HG02981 (cell line): ENCODE measurements around the gene ARID3B.
A peak's percentile ranks its signal among the peaks of the same experiment; 100 is the strongest.

Experiments used
- ATAC-seq: cut with Tn5 transposase; IDR thresholded peaks from one replicate; pipeline ENCODE4 v1.9.1; 2021; ENCODE audit warnings: mild to moderate bottlenecking, moderate library complexity; ENCODE audit not compliant: unreplicated experiment

Gene ARID3B

DNA sequence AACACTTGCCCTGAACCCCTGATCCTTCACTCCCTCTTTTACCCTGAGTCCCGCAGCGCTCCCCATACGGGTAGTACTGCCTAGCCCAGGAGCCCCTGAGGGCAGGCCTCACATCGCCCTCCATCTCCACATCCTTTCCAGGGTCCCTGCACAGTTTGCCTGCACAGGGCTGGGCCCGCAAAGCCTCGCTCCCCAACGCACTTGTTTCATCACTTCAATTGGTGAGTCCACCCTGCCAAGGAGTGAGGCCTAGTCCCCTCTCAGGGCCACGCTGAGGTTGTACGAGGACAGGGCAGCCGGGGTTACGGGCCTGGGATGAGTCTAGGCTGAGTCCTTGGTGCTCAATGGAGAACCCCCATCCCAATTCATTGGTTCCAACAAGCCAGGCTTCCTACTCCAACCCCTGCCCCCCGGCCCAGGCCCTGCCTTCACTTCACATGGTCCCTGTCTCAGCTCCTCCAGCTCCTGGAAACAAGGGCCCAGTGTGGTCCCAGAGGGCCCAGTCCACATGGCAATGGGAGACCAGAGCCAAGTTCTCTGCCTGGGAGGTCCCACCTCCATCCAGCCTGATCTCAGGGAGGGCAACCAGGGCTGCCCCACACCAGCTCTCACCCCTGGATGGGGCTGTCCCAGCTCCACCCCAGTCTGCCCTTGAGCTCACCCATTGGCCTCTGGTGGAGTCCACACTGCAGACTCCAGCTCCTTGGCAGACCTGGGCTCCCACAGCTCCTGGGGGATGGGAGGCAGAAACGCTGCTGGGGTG lies 62.2 kb downstream of the ARID3B start:
- no peak for ATAC-seq

DNA sequence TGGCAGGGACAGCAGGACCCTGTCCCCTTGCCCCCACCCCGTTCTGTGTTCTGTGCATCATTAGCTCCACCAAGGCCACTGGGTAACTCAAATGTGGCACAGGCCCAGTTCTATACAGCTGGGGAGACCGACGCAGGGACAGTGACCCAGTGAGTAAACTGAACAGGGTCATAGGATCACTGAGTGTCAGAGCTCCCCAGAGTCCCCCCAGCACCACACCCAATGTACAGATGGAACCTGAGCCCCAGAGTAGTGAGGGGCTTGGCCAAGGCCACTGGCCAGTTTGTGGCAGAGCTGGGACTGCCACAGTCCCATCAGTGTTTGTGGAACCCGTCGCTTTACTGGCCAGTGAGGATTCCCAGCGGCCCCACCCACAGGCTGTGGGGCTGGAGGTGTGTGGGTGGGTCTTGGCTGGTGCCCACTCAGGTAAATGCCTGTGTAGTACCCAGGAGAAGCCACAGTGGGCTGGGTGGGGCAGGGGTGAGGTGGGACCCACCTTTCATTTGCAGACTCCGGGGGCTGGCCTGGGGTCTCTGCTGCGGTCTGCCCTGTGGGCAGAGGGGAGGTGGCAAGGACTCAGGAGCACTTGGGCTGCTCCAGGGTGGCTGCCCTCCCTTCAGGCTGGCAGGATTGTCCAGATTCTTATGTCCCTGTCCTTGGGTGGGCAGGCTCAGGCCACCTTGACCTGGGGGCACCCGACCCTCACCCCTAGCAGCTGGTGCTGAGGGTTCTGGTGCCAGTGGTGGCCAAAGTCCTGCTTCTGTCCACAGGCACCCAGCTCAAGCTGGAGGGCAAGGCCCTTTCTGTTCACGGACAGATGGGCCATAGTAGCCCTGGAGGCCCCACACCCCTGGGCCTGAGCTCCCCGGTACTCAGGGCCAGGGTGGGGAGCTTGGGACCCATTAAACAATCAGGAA lies 63.0 kb downstream of the ARID3B start:
- ATAC-seq: no peak

DNA sequence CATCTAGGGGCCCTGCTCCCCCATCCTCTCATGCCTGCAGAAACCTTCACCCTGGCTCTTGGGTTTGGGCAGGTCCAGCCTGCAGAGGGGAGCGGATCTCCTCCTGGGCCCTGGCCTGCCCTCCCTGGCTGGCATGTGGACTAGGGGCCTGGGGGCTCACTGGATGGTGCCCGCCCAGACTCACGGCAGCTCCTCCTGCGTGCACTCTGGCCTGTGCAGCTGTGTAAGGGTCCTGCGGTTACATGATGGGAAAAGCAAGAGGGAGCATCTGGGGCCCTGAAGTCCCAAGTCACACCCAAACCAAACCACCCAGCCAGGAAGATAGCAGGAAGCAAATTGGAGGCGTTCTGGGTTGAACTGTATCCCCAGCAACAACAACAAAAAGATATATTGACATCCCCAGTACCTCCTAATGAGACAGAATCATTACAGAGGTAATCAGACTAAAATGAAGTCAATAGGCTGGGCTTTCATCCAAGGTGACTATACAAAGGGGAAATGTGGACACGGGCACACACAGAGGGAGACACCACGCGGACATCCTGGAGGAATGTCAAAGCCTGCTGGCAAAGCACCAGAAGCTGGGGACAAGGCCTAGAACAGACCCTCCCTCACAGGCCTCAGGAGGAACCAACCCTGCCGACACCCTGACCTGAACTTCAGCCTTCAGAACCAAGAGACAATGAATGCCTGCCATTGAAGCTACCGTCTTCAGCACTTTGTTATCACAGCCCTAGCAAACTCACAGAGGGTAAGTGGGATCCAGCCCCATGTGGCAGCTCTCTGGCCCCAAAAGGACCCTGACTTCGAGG lies 64.2 kb downstream of the ARID3B start:
- ATAC-seq: no peak

DNA sequence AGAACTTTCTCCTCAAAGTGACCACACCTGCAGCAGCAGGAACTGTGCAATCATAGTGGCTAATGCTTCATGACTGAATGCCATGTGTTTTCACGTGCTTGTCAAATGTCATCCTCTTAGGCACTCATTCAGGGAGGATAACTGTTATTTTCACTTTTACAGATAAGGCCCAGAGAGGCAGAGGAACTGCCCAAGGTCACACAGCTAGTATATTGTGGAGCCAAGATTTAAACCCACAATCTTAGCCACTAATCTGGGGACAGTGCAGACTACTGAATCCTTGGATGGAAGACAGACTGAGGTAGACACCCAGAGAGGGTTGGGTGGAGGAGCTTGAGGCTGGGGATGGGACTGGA lies 64.8 kb downstream of the ARID3B start:
- no peak for ATAC-seq

DNA sequence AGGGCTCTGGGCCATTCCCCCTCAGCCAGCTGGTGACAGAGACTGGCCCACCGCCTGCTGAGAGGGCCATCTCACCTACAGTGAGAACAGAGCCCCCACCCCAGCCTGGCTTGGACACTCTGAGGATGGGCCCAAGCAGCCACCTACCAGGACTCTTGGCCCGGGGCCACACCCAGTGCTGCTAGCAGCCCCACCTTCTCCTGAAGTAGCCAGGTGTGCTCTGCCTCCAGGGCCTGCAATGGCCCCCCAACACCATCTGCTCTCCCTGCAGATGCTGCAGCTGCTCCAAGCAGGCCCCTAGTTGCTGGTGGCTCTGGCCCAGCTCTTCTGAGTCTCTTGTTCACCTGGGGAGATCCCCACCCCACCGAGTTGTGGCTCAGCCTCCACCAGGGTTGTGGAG lies 67.8 kb downstream of the ARID3B start:
- no peak for ATAC-seq

DNA sequence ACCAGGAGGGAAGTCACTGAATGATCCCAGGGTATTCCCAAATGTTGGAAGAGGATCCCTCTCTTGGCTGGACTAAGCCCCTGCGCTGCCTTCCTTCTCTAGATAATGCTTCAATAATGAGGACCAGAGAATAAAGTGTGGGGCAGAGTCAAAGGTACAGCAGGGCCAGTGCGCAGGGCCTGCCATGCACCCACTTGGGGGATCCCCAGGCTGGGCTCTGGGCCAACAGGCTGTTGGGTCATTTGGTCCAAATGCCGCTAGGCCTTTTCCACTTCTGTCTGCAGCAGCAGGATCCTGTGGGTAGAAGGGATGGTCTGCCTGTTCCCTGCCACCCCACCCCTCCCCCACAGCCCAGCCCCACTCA lies 68.9 kb downstream of the ARID3B start:
- no peak for ATAC-seq

DNA sequence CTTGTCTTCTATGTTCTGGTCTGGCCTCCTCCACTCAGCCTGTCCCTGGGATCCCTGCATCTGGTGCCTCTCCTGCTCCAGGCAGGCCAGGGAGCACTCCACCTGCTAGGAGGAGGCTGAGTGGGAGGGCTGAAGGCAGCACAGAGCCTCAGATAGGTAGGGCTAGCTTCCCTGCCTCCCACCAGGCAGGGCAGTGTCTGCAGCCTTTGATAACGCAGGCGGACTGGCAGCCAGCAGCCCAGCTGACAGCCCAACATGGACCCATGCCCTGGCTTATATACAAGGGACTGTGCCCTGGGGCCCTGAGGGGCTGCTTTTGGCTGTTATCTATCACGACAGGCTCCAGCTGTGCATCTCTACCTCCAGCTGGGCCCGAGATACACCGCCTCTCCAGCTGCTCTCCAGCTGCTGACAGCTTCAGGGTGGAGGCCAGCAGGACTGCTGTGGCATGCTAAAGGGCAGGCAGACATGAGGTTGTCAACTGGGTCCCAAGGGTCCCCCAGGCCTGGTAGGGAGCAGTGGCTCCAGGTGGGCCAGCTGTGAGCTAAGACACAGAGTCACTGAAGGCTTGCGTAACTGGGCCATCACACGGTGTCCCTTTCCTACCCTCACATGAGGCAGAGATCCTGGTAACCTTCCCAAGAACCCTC lies 69.4 kb downstream of the ARID3B start:
- ATAC-seq: no peak

DNA sequence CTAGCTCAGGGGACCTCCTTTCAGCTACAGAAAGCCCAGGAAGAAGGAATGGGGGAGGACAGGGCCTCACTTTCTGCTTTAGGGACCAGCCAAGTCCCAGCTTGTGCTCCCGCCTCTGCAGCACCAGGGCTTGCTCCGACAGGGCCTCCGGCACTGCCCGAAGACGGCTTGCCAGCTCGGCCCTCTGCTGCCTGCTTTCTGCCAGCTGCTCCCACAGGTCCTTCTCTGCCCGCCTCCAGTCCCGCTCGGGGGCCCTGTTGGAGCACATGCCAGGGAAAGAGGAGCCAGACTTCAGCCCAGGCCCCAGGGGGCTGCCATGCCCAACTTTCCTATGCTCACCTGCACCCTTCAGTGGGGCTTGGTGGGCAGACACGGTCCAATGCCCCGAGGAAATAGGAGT lies 70.3 kb downstream of the ARID3B start:
- ATAC-seq: no peak

DNA sequence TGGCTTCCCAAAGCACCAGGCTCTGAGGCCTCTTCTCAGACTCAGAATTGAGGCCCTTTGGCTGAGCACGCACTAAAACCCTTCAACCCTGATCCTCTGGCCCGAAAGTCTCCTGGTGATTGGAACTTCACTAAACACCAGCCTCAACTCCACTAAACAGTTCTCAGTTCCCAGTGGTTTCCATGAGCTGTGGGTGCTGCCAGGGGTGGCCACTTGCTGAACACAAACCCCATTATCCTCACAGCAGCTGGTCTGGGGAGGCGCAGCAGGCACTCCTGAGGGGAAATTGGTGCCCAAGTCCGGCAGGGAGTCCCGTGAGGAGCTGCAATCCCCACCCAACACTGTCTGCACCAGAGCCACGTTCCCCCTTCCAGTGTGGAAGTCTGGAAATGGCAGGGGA lies 70.8 kb downstream of the ARID3B start:
- ATAC-seq: no peak

DNA sequence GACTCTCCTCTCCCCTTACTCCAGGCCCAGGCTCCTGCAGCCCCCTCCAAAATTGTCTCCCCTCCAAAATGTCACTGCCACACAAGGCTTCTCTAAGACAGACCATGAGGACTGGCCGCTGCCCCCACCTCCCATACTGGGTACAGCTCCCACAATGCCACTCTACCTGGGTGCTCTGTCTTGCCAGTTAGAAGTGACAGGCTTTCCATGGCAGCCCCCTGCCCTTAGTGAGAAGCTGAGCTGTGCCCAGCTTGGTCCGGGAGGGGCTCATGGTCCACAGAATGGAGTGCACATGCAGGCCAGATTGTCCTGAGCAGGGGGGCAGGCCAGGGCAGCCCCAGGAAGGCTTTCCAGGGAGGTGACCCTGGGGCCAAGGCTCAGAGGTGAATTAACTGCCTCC lies 71.7 kb downstream of the ARID3B start:
- no peak for ATAC-seq

DNA sequence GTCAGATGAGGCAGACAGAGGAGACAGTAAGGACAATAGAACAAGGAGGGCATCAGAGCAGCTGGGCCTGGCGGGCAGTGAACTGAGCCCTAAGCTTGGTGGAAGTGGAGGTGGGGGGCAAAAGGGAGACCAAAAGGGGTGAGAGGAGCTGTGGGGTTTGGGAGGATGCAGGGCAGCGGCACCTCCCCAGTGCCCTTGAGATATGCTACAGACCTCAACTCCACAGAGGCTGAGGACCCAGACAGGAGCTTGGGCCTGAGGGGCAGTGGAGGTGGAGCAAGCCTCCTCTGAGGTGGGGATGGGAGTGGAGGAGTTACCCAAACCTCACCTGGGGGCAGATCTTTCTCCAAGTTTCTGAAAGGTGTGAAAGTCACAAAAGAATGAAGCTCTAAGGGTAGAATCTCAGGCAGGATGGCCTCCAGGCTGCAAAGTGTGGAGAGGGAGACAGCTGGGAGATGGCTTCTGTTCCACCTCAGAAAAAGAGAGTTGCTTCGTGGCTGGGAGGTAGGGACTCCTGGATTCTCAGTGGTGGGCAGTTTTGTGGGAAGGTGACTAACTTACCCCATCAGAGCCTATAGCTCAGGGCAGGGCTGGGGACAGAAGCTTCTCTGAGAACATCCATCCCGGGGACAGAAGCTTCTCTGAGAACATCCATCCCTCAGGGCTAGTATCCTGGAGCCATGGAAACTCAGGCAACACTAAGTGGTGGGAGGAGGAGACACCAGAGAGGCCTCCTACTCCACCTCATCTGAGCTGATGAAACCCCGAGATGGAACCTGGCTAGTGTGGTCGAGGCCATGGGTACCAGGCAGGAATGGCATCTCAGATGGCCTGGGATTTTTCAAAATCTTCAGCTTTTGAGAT lies 72.3 kb downstream of the ARID3B start:
- ATAC-seq: no peak

DNA sequence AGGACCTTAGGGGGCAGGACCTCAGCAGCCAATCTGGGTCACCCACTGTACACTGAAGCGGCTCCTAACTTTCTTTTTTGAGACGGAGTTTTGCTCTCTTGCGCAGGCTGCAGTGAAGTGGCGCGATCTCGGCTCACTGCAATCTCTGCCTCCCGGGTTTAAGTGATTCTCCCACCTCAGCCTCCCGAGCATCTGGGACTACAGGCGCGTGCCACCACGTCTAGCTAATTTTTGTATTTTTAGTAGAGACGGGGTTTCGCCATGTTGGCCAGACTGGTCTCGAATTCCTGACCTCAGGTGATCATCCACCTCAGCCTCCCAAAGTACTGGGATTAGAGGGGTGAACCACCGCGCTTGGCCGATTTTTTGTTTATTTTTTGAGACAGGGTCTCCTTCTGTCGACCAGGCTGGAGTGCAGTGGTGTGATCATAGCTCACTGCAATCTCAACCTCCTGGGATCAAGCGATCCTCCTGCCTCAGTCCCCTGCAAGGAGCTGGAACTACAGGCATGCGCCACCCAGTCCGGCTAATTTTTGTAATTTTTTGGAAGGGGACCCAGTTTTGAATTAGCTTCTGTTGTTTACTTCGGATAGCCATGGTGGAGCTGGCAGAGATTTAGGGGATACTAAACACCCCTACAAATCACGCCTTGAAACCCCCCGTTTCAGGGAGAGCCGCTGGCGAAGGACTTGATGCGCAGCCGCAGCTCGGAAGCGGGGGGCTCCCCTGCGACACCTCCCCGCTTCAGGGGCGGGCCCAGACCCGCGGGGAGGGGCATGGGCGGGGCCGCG lies 73.1 kb downstream of the ARID3B start:
- ATAC-seq: no peak

DNA sequence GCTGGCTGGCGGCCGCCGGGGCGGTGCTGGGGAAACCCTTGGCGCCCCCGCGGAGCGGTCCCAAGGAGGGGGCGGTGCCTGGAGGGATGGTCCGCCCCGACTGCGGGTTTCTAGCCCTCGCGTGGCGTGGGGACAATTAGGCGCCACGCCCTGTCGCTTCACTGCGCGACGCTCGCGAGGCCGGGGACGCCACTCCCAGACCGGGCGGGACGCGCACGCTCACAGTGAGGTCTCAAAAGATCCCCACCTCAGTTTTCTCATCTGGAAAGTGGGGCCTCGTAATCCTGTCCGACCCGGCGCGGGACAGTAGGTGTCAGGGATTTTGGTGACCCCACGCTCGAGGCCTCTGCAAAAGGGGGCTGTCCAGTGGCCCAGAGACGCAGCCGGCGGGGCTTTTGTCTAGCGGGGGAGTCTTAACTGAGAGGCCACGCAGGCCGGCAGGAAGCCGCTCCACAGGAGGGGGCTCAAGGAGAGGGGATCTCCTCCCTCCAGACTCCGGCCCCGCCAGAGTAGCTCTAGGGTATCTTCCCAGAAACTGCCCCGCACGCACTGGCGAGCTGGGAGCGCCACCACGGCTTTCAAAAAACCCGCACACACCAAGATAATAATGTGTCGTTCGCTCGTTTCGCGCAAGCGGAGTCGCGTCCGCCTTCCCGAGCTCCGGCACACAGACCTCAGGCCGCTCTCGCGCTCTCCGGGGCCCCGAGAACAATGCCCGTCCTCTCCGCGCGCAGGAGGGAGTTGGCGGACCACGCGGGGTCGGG lies 73.9 kb downstream of the ARID3B start:
- ATAC-seq: peak; percentile 37

DNA sequence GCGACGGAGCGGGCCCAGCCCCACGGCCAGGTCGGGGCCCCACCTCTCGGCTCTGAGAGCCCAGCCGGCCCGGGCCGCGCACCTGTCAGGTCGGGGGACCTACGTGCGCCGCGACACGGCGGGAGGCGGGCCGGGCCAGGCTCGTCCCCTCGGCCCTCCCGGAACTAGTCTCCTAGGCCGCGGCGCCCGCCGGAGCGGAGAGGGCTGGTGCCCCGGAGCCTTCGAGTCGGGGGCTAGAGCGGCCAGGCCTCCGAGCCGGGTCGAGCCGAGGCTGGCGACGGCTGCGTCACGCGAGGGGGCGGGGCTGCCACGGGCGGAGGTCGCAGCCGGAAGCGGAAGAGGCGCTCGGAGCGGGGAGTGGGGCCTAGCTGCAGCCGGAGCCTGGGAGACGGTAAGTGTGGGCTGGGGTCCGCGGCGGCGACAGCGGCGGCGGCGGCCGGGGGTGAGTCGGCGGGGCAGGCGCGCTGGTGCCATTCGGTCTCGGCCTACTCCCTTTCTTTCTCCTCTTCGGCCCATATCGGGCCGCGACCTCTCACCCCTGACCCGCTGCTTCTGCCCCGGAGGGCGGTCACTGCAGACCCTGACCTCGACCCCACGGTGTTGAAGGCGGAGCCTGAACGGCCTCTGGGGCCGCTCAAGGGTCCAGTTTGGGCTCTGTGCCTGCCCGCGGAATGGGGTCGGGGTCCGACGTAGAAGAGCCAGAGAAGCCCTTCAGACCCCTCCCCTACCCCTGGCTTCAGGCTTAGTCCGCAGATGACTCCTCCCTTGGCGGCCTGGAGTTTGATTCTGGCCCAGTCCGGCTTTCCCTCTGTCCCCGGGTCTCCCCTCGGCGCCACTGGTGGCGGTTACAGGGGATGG lies 74.7 kb downstream of the ARID3B start, which contains the start of gene CLK3:
CLK3 (plus strand) TSS at position 329 of the 858 bp plus-strand sequence. CDS start 3,361 bp downstream, outside the sequence.
- peak; percentile 74 for ATAC-seq

DNA sequence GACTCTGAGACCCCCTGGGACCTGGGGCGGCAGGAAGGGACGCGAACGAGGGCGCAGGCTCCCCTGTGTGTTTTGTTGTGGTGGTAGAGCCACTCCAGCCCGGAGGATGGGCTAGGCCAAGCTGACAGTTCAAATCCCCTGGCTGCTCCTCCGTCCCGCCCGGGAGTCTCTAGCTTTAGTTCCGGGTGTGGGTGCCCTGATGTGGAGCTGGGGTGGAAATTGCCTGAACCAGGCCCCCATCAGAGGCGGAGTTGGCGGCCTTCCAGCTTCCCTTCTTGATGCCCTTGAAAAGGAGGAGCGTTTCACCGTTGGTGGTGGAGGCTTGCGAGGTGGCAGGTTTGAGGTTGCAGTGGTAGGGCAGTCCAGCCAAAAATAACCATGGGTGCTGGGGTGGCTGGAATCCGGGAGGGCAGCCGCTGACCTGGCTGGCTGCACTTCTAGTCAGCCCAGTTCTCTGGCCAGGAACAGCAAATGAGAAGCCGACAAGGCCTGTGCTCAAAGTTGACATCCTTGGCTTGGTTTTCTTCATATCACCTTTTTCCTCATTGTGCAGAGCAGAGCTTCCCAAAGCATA lies 75.4 kb downstream of the ARID3B start:
- no peak for ATAC-seq

DNA sequence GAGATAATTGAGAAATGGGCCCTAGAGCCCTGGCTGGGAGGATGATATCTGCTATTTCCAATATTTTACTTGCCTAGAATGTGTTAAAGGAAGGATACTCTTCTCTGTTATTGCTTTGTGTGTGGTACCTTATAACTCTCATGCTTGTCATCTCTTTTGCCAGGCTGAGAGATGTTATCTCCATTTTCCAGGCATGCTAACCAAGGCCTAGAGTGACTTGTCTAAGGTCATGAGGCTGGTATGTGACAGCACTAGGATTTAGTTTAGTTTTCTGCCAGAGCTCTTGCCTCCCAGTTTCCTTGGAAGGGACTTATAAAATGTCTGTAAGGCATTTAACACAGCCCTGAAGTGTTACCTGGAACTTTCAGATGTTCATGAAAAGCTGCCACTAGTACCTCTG lies 76.0 kb downstream of the ARID3B start:
- no peak for ATAC-seq
